HEK293T (cell line): ENCODE data around the gene TSPAN12.

Experiments used
- ARNT ChIP-seq: fragments of 450-650 bp; IDR thresholded peaks from 2 replicates; pipeline ENCODE4 v1.6.1; 2017; ENCODE audit warnings: mild to moderate bottlenecking
- BHLHE40 ChIP-seq: fragments of 450-650 bp; IDR thresholded peaks from 2 replicates; pipeline ENCODE4 v1.6.1; 2016; ENCODE audit warnings: mild to moderate bottlenecking, moderate library complexity, borderline replicate concordance
- FOXA1 ChIP-seq: fragments of 450-650 bp; IDR thresholded peaks from 2 replicates; pipeline ENCODE4 v1.6.1; 2016; ENCODE audit warnings: mild to moderate bottlenecking
- FOXK2 ChIP-seq: fragments of 450-650 bp; IDR thresholded peaks from 2 replicates; pipeline ENCODE4 v1.6.1; 2016; ENCODE audit warnings: mild to moderate bottlenecking
- FOXM1 ChIP-seq: fragments of 450-650 bp; IDR thresholded peaks from 2 replicates; pipeline ENCODE4 v1.6.1; 2017; ENCODE audit warnings: mild to moderate bottlenecking, borderline replicate concordance
- HDGF ChIP-seq: fragments of 450-650 bp; IDR thresholded peaks from 2 replicates; pipeline ENCODE4 v1.6.1; 2017; ENCODE audit warnings: antibody characterized with exemption, borderline replicate concordance
- L3MBTL2 ChIP-seq: fragments of 450-650 bp; conservative IDR thresholded peaks from 2 replicates; pipeline ENCODE4 v1.6.1; 2016; ENCODE audit warnings: mild to moderate bottlenecking
- NFRKB ChIP-seq: fragments of 450-650 bp; IDR thresholded peaks from 2 replicates; pipeline ENCODE4 v1.6.1; 2016; ENCODE audit warnings: mild to moderate bottlenecking, moderate library complexity
- SP1 ChIP-seq: fragments of 450-650 bp; IDR thresholded peaks from 2 replicates; pipeline ENCODE4 v1.6.1; 2017
- TARDBP ChIP-seq: fragments of 450-650 bp; IDR thresholded peaks from 2 replicates; pipeline ENCODE4 v1.6.1; 2016
- ZNF384 ChIP-seq: fragments of 450-650 bp; IDR thresholded peaks from 2 replicates; pipeline ENCODE4 v1.6.1; 2016

DNA sequence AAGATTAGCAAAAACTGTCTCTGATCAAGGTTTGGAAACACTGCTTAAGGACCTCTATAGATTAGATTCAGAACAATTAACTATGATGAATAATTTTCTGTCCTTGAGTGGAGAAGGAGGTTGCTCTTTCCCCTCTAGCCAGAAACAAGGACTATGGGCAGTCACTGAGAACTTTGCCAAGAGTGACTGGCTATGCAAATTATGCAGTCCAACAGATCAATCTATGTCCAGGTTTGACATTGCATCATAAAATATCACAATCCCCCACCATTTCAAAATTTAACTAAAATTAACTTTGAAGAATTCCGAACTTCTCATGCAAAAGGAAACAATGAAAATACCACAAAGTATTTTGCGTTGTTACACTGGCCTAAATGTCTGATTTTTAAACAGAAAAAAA lies 50.6 kb downstream of the TSPAN12 start:
- TF ChIP-seq FOXM1, result no peak
- TF ChIP-seq ZNF384, result no peak
- TF ChIP-seq HDGF, result no peak
- TF ChIP-seq SP1, result no peak
- TF ChIP-seq L3MBTL2, result no peak
- TF ChIP-seq FOXK2, result no peak
- no peak for TF ChIP-seq TARDBP
- no peak for TF ChIP-seq BHLHE40
- no peak for TF ChIP-seq ARNT
- no peak for TF ChIP-seq NFRKB
- TF ChIP-seq FOXA1, result no peak
